Testis (tissue), 2 donors: Measurements from ENCODE around the gene ZWILCH.
A peak's percentile ranks its signal among the peaks of the same experiment; 100 is the strongest.

ENCODE experiments used
- POLR2A ChIP-seq: fragments of 450-650 bp; IDR thresholded peaks from one replicate; pipeline ENCODE4 v1.6.1; 2017; ENCODE audit warnings: antibody characterized with exemption, mild to moderate bottlenecking, moderate library complexity
- TF ChIP-seq, protein P1 (sequence below), 3 experiments: fragments of 450-650 bp in 2 of 3; fragments of 200-600 bp in 1 of 3; sonication (generic) in 1 of 3; IDR thresholded peaks; one replicate each; pipeline ENCODE4 v1.5.1; 2016 to 2019; ENCODE audit warnings: antibody characterized with exemption in 3 of 3, mild to moderate bottlenecking in 2 of 3, moderate library complexity in 1 of 3

GRCh38 chr15:66504563-66505429, at the start of gene ZWILCH, which contains the start of gene RPL4:
- TF ChIP-seq, protein P1, sequence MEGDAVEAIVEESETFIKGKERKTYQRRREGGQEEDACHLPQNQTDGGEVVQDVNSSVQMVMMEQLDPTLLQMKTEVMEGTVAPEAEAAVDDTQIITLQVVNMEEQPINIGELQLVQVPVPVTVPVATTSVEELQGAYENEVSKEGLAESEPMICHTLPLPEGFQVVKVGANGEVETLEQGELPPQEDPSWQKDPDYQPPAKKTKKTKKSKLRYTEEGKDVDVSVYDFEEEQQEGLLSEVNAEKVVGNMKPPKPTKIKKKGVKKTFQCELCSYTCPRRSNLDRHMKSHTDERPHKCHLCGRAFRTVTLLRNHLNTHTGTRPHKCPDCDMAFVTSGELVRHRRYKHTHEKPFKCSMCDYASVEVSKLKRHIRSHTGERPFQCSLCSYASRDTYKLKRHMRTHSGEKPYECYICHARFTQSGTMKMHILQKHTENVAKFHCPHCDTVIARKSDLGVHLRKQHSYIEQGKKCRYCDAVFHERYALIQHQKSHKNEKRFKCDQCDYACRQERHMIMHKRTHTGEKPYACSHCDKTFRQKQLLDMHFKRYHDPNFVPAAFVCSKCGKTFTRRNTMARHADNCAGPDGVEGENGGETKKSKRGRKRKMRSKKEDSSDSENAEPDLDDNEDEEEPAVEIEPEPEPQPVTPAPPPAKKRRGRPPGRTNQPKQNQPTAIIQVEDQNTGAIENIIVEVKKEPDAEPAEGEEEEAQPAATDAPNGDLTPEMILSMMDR (IDR thresholded peaks at IDR 0.05), result peak in 1 of 3 experiments; percentile 27
- no peak for TF ChIP-seq POLR2A
